Gastrocnemius medialis (tissue), 4 donors: ENCODE measurements around the gene CACNA1C.

Experiments used
- POLR2A ChIP-seq, 2 donors: fragments of 450-650 bp; IDR thresholded peaks; one replicate each; pipeline ENCODE4 v1.6.1; 2017; ENCODE audit warnings: antibody characterized with exemption in 2 of 2, mild to moderate bottlenecking in 2 of 2, moderate library complexity in 2 of 2
- TF ChIP-seq, protein P1 (sequence below), 5 experiments: fragments of 450-650 bp in 3 of 5; fragments of 200-600 bp in 2 of 5; sonication (generic) in 2 of 5; IDR thresholded peaks in 4 of 5; conservative IDR thresholded peaks in 1 of 5; 1 replicate in 4 of 5; 2 replicates in 1 of 5; pipeline ENCODE4 v1.5.1; 2016 to 2019; ENCODE audit warnings: antibody characterized with exemption in 5 of 5, mild to moderate bottlenecking in 3 of 5, moderate library complexity in 3 of 5

DNA sequence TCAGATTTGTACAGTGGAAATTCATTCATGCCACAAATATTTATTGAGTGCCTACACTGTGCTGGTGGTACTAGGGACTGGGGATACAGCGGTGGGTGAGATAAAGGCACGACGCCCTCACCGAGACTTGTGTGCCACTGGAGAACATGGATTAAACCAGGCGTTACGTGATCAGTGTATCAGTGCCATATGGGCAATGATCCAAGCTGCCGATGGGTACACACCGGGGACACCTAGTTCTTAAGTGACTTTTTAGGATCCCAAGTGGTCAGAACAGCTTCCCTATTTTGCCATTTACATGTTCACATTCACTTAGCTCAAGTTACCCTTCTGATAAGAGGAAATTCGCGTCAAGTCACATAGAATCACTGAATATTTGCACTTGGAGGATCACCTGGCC is 236.7 kb downstream of the CACNA1C start:
- TF ChIP-seq, protein P1, sequence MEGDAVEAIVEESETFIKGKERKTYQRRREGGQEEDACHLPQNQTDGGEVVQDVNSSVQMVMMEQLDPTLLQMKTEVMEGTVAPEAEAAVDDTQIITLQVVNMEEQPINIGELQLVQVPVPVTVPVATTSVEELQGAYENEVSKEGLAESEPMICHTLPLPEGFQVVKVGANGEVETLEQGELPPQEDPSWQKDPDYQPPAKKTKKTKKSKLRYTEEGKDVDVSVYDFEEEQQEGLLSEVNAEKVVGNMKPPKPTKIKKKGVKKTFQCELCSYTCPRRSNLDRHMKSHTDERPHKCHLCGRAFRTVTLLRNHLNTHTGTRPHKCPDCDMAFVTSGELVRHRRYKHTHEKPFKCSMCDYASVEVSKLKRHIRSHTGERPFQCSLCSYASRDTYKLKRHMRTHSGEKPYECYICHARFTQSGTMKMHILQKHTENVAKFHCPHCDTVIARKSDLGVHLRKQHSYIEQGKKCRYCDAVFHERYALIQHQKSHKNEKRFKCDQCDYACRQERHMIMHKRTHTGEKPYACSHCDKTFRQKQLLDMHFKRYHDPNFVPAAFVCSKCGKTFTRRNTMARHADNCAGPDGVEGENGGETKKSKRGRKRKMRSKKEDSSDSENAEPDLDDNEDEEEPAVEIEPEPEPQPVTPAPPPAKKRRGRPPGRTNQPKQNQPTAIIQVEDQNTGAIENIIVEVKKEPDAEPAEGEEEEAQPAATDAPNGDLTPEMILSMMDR (IDR thresholded peaks at IDR 0.05 in 4 of 5, conservative IDR thresholded peaks at IDR 0.05 in 1 of 5), result no peak
- TF ChIP-seq POLR2A (IDR thresholded peaks at IDR 0.05), result no peak
